NCI-H1105 (cell line): ENCODE measurements around the gene ANKS1B.
"Not testable (repeated sequence)": the region's sequence is repeated elsewhere in the genome, so short reads cannot be mapped to it uniquely, and the experiment has no call there.

ENCODE experiments used
- DNase-seq: peaks from one replicate; lab custom pipeline; 2025; lab: John Stamatoyannopoulos, UW

Gene ANKS1B

GRCh38 chr12:99056186-99056585 lies 928.5 kb downstream of the ANKS1B start:
- DNase-seq: no peak

GRCh38 chr12:99055299-99055698 lies 929.4 kb downstream of the ANKS1B start:
- no peak for DNase-seq

GRCh38 chr12:99054601-99055128 lies 930.1 kb downstream of the ANKS1B start:
- DNase-seq: no peak

GRCh38 chr12:99053616-99054362 lies 930.9 kb downstream of the ANKS1B start:
- no peak for DNase-seq

GRCh38 chr12:99049774-99050173 lies 935.0 kb downstream of the ANKS1B start:
- DNase-seq: no peak

- DNase-seq: no peak
Observed at GRCh38 chr12:99045158-99045557, 939.6 kb downstream of the ANKS1B start.

GRCh38 chr12:99043319-99043914 lies 941.3 kb downstream of the ANKS1B start:
- peak; percentile 10 for DNase-seq

GRCh38 chr12:99042226-99042625 lies 942.5 kb downstream of the ANKS1B start:
- no peak for DNase-seq

GRCh38 chr12:99039367-99040120 lies 945.2 kb downstream of the ANKS1B start:
- no peak for DNase-seq

GRCh38 chr12:99036566-99036965 lies 948.2 kb downstream of the ANKS1B start:
- no peak for DNase-seq

- no peak for DNase-seq
Observed at GRCh38 chr12:99035803-99036202, 948.9 kb downstream of the ANKS1B start.

GRCh38 chr12:99034201-99034600 lies 950.5 kb downstream of the ANKS1B start:
- not testable (repeated sequence) for DNase-seq

- DNase-seq: no peak
Observed at GRCh38 chr12:99029511-99030271, 955.0 kb downstream of the ANKS1B start.

GRCh38 chr12:99027461-99027860 lies 957.3 kb downstream of the ANKS1B start:
- no peak for DNase-seq

GRCh38 chr12:99027055-99027393 lies 957.7 kb downstream of the ANKS1B start:
- no peak for DNase-seq

GRCh38 chr12:99026332-99027054 lies 958.2 kb downstream of the ANKS1B start:
- DNase-seq: no peak

GRCh38 chr12:99024870-99025269 lies 959.9 kb downstream of the ANKS1B start:
- no peak for DNase-seq

- no peak for DNase-seq
Observed at GRCh38 chr12:99024191-99024590, 960.5 kb downstream of the ANKS1B start.

- no peak for DNase-seq
Observed at GRCh38 chr12:99020871-99021270, 963.9 kb downstream of the ANKS1B start.

- DNase-seq: no peak
Observed at GRCh38 chr12:99019798-99020197, 964.9 kb downstream of the ANKS1B start.

- no peak for DNase-seq
Observed at GRCh38 chr12:99017971-99018370, 966.8 kb downstream of the ANKS1B start.
